HEK293 (cell line): ENCODE data around the gene AHCYL1.

Source experiments
- EGR2 ChIP-seq: fragments of 450-650 bp; formaldehyde crosslinking; IDR thresholded peaks from 2 replicates; pipeline ENCODE4 v1.5.1; 2016; ENCODE audit warnings: low read depth, missing biosample characterization, missing genetic modification characterization
- KLF16 ChIP-seq: fragments of 450-650 bp; formaldehyde crosslinking; IDR thresholded peaks from 2 replicates; pipeline ENCODE4 v1.5.1; 2017; ENCODE audit warnings: missing biosample characterization, missing genetic modification characterization
- OSR2 ChIP-seq: fragments of 450-650 bp; formaldehyde crosslinking; IDR thresholded peaks from 2 replicates; pipeline ENCODE4 v1.5.1; 2016; ENCODE audit warnings: missing biosample characterization, missing genetic modification characterization
- SCRT2 ChIP-seq: fragments of 450-650 bp; formaldehyde crosslinking; IDR thresholded peaks from 2 replicates; pipeline ENCODE4 v1.5.1; 2016; ENCODE audit warnings: missing biosample characterization, missing genetic modification characterization
- ZBTB21 ChIP-seq: fragments of 450-650 bp; formaldehyde crosslinking; IDR thresholded peaks from 2 replicates; pipeline ENCODE4 v1.5.1; 2017; ENCODE audit warnings: missing biosample characterization, missing genetic modification characterization
- ZNF518A ChIP-seq: fragments of 450-650 bp; formaldehyde crosslinking; conservative IDR thresholded peaks from 2 replicates; pipeline ENCODE4 v1.5.1; 2016; ENCODE audit warnings: low read depth, missing biosample characterization, missing genetic modification characterization
- ZNF555 ChIP-seq: fragments of 450-650 bp; formaldehyde crosslinking; conservative IDR thresholded peaks from 2 replicates; pipeline ENCODE4 v1.5.1; 2017; ENCODE audit warnings: missing biosample characterization, mild to moderate bottlenecking, missing genetic modification characterization, inconsistent platforms
- ZNF580 ChIP-seq: fragments of 450-650 bp; formaldehyde crosslinking; IDR thresholded peaks from 2 replicates; pipeline ENCODE4 v1.5.1; 2016; ENCODE audit warnings: missing biosample characterization, missing genetic modification characterization
- ZNF600 ChIP-seq: fragments of 450-650 bp; formaldehyde crosslinking; IDR thresholded peaks from 2 replicates; pipeline ENCODE4 v1.5.1; 2016; ENCODE audit warnings: missing biosample characterization, missing genetic modification characterization
- ZNF707 ChIP-seq: fragments of 450-650 bp; formaldehyde crosslinking; IDR thresholded peaks from 2 replicates; pipeline ENCODE4 v1.5.1; 2016; ENCODE audit warnings: missing biosample characterization, missing genetic modification characterization
- ZNF747 ChIP-seq: fragments of 450-650 bp; formaldehyde crosslinking; IDR thresholded peaks from 2 replicates; pipeline ENCODE4 v1.5.1; 2016; ENCODE audit warnings: missing biosample characterization, missing genetic modification characterization
- ZNF776 ChIP-seq: fragments of 450-650 bp; formaldehyde crosslinking; IDR thresholded peaks from 2 replicates; pipeline ENCODE4 v1.5.0; 2017; ENCODE audit warnings: missing biosample characterization, missing genetic modification characterization, borderline replicate concordance
- TF ChIP-seq, protein P1 (sequence below): fragments of 450-650 bp; formaldehyde crosslinking; IDR thresholded peaks from 2 replicates; pipeline ENCODE4 v1.5.1; 2016; ENCODE audit warnings: missing biosample characterization, missing genetic modification characterization
- TF ChIP-seq, protein P2 (sequence below): fragments of 450-650 bp; formaldehyde crosslinking; IDR thresholded peaks from 2 replicates; pipeline ENCODE4 v1.5.1; 2016; ENCODE audit warnings: missing biosample characterization, missing genetic modification characterization
- TF ChIP-seq, protein P3 (sequence below): sonication (generic); formaldehyde crosslinking; IDR thresholded peaks from 2 replicates; pipeline ENCODE4 v1.8.1; 2022; ENCODE audit warnings: mild to moderate bottlenecking, moderate library complexity, missing genetic modification reagents

AHCYL1 gene

DNA sequence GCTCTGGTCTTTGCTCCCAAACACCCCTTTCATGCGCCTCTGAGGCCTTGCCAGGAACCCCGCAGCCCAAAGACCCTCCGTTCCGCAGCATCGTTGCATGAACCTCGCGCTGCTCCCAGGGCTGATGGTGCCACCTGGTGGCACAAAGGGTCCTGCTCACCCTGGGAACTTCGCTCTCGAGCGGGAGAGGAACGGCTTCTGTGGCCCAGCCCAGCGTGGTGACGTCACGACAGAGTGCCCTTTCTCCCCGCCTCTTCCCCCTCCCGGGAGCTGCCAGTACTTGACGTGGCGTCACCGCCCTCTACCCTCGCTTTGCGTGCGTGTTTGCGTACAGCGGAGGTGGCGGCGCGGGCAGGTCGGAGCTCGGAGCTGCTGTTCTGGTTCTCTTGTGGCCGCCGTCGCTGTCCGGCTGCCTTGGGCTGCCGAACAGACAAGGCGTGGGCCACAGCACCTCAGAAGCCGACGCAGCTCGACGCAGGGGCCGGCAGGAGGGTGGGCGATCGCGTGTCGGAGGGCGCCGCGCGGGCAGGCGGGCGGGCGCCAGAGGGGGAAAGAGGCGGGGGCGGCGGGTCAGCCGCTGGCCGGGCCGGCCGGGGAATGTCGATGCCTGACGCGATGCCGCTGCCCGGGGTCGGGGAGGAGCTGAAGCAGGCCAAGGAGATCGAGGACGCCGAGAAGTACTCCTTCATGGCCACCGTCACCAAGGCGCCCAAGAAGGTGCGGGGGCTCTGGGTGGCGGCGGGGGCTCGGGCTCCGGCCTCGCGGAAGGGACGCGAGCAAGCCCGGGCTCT lies at the start of gene AHCYL1 (continued):
- TF ChIP-seq, protein P1, sequence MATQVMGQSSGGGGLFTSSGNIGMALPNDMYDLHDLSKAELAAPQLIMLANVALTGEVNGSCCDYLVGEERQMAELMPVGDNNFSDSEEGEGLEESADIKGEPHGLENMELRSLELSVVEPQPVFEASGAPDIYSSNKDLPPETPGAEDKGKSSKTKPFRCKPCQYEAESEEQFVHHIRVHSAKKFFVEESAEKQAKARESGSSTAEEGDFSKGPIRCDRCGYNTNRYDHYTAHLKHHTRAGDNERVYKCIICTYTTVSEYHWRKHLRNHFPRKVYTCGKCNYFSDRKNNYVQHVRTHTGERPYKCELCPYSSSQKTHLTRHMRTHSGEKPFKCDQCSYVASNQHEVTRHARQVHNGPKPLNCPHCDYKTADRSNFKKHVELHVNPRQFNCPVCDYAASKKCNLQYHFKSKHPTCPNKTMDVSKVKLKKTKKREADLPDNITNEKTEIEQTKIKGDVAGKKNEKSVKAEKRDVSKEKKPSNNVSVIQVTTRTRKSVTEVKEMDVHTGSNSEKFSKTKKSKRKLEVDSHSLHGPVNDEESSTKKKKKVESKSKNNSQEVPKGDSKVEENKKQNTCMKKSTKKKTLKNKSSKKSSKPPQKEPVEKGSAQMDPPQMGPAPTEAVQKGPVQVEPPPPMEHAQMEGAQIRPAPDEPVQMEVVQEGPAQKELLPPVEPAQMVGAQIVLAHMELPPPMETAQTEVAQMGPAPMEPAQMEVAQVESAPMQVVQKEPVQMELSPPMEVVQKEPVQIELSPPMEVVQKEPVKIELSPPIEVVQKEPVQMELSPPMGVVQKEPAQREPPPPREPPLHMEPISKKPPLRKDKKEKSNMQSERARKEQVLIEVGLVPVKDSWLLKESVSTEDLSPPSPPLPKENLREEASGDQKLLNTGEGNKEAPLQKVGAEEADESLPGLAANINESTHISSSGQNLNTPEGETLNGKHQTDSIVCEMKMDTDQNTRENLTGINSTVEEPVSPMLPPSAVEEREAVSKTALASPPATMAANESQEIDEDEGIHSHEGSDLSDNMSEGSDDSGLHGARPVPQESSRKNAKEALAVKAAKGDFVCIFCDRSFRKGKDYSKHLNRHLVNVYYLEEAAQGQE (tag by site-specific recombination) = peak; percentile 75
- TF ChIP-seq OSR2 (tag by site-specific recombination) (peak; percentile 81), ZNF518A (tag by site-specific recombination) (peak; percentile 38), ZNF747 (no peak), ZNF555 (tag by site-specific recombination) (no peak), ZNF776 (tag by site-specific recombination) (no peak), ZNF600 (peak; percentile 87), ZBTB21 (tag by site-specific recombination) (peak; percentile 99), SCRT2 (tag by site-specific recombination) (peak; percentile 32; the same call in 1 of the 2 replicates), EGR2 (tag by site-specific recombination) (peak; percentile 94), ZNF707 (tag by site-specific recombination) (no peak), KLF16 (tag by site-specific recombination) (peak; percentile 92), ZNF580 (tag by site-specific recombination) (peak; percentile 99)
- TF ChIP-seq, protein P2, sequence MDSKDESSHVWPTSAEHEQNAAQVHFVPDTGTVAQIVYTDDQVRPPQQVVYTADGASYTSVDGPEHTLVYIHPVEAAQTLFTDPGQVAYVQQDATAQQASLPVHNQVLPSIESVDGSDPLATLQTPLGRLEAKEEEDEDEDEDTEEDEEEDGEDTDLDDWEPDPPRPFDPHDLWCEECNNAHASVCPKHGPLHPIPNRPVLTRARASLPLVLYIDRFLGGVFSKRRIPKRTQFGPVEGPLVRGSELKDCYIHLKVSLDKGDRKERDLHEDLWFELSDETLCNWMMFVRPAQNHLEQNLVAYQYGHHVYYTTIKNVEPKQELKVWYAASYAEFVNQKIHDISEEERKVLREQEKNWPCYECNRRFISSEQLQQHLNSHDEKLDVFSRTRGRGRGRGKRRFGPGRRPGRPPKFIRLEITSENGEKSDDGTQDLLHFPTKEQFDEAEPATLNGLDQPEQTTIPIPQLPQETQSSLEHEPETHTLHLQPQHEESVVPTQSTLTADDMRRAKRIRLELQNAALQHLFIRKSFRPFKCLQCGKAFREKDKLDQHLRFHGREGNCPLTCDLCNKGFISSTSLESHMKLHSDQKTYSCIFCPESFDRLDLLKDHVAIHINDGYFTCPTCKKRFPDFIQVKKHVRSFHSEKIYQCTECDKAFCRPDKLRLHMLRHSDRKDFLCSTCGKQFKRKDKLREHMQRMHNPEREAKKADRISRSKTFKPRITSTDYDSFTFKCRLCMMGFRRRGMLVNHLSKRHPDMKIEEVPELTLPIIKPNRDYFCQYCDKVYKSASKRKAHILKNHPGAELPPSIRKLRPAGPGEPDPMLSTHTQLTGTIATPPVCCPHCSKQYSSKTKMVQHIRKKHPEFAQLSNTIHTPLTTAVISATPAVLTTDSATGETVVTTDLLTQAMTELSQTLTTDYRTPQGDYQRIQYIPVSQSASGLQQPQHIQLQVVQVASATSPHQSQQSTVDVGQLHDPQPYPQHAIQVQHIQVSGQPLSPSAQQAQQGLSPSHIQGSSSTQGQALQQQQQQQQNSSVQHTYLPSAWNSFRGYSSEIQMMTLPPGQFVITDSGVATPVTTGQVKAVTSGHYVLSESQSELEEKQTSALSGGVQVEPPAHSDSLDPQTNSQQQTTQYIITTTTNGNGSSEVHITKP (tag by site-specific recombination) = peak; percentile 70
- TF ChIP-seq, protein P3, sequence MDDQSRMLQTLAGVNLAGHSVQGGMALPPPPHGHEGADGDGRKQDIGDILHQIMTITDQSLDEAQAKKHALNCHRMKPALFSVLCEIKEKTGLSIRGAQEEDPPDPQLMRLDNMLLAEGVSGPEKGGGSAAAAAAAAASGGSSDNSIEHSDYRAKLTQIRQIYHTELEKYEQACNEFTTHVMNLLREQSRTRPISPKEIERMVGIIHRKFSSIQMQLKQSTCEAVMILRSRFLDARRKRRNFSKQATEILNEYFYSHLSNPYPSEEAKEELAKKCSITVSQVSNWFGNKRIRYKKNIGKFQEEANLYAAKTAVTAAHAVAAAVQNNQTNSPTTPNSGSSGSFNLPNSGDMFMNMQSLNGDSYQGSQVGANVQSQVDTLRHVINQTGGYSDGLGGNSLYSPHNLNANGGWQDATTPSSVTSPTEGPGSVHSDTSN (CRISPR knock-in tag) = 0 out of 2 replicates have a peak, but pooled peaks have one; percentile 25
